GM18508 (cell line): ENCODE results near the gene AFMID.
"Not testable (repeated sequence)": the region's sequence is repeated elsewhere in the genome, so short reads cannot be mapped to it uniquely, and the experiment has no call there.

Experiments used
- ATAC-seq: cut with Tn5 transposase; IDR thresholded peaks from one replicate; pipeline ENCODE4 v1.9.1; 2021; ENCODE audit warnings: moderate number of reproducible peaks; ENCODE audit not compliant: insufficient read depth, unreplicated experiment

AFMID gene

GRCh38 chr17:78214706-78215061 lies 27.5 kb downstream of the AFMID start:
- no peak for ATAC-seq

- no peak for ATAC-seq
Observed at GRCh38 chr17:78219396-78220150, 32.4 kb downstream of the AFMID start.

GRCh38 chr17:78223061-78223460 lies 35.9 kb downstream of the AFMID start:
- no peak for ATAC-seq

GRCh38 chr17:78223765-78224164 lies 36.6 kb downstream of the AFMID start:
- ATAC-seq, result no peak

GRCh38 chr17:78224231-78225087 lies 37.3 kb downstream of the AFMID start:
- ATAC-seq, result no peak

GRCh38 chr17:78225088-78225865 lies 38.1 kb downstream of the AFMID start:
- no peak for ATAC-seq

GRCh38 chr17:78226055-78226758 lies 39.0 kb downstream of the AFMID start:
- ATAC-seq, result no peak

GRCh38 chr17:78226759-78227454 lies 39.7 kb downstream of the AFMID start:
- no peak for ATAC-seq

- ATAC-seq, result no peak
Observed at GRCh38 chr17:78227455-78227916, 40.3 kb downstream of the AFMID start.

- ATAC-seq, result no peak
Observed at GRCh38 chr17:78228176-78228575, 41.0 kb downstream of the AFMID start.

- ATAC-seq, result no peak
Observed at GRCh38 chr17:78230252-78230962, 43.2 kb downstream of the AFMID start.

GRCh38 chr17:78230996-78231935 lies 44.1 kb downstream of the AFMID start, which contains the start of gene TMEM235:
TSS of gene TMEM235 (plus strand) at chr17:78231631. CDS start at chr17:78232024, 393 bp downstream.
- ATAC-seq, result no peak

- no peak for ATAC-seq
Observed at GRCh38 chr17:78231991-78232858, 45.1 kb downstream of the AFMID start.

GRCh38 chr17:78232859-78233173 lies 45.7 kb downstream of the AFMID start:
- ATAC-seq, result no peak

- no peak for ATAC-seq
Observed at GRCh38 chr17:78233678-78234077, 46.5 kb downstream of the AFMID start.

GRCh38 chr17:78234261-78234865 lies 47.2 kb downstream of the AFMID start:
- ATAC-seq, result no peak

- not testable (repeated sequence) for ATAC-seq
Observed at GRCh38 chr17:78235022-78235421, 47.9 kb downstream of the AFMID start.
